SU-DHL-6 (cell line): ENCODE data around the gene CLDN6.

Experiments used
- CTCF ChIP-seq: fragments of 200-600 bp; sonication (generic); IDR thresholded peaks from one replicate; pipeline ENCODE4 v1.5.1; 2017; ENCODE audit warnings: antibody characterized with exemption, mild to moderate bottlenecking, low read length, moderate library complexity; ENCODE audit not compliant: insufficient read depth, poor library complexity, severe bottlenecking
- EZH2phosphoT487 ChIP-seq: fragments of 200-600 bp; sonication (generic), shearing (Covaris generic); conservative IDR thresholded peaks from 2 replicates; pipeline ENCODE4 v1.6.1; 2018; ENCODE audit warnings: mild to moderate bottlenecking, antibody characterized with exemption, low read length, moderate library complexity, mixed read lengths

- TF ChIP-seq EZH2phosphoT487 = no peak
- TF ChIP-seq CTCF = no peak
Measured at GRCh38 chr16:3066440-3066748, 48.4 kb upstream of the CLDN6 start.
